Right lobe of liver (tissue), 6 donors: ENCODE data around the gene SOBP. TPM values are rescaled to one million over a fixed set of nuclear protein-coding genes. Genes with fewer than 3 reads are reported as not detected.

ENCODE experiments used
- ATAC-seq, 4 donors: fragments of 200-7000 bp; cut with Tn5 transposase; one replicate each; pipeline ENCODE4 v1.9.1; 2020; ENCODE audit warnings: mild to moderate bottlenecking in 4 of 4, moderate library complexity in 4 of 4
- DNase-seq, 3 donors: peaks; one replicate each; pipeline ENCODE4 v3.0.0-alpha.2; 2020
- H3K27ac ChIP-seq, 3 donors: fragments of 200-600 bp; one replicate each; pipeline ENCODE4 v1.8.0; 2022
- H3K27me3 ChIP-seq, 2 donors: fragments of 200-600 bp; one replicate each; pipeline ENCODE4 v1.8.0; 2022
- H3K36me3 ChIP-seq, 4 donors: fragments of 200-600 bp; sonication (generic) in 1 of 4; one replicate each; pipeline versions ENCODE4 v1.5.1 to v1.8.0; 2017 to 2022; ENCODE audit warnings: control low read depth in 1 of 4
- H3K4me1 ChIP-seq, 4 donors: fragments of 200-600 bp; sonication (generic) in 1 of 4; one replicate each; pipeline versions ENCODE4 v1.5.1 to v1.8.0; 2017 to 2022; ENCODE audit warnings: control low read depth in 1 of 4
- H3K4me3 ChIP-seq, 3 donors: fragments of 200-600 bp; one replicate each; pipeline ENCODE4 v1.8.0; 2022
- H3K9me3 ChIP-seq, 4 donors: fragments of 200-600 bp; sonication (generic) in 1 of 4; one replicate each; pipeline versions ENCODE4 v1.5.1 to v1.8.0; 2017 to 2022; ENCODE audit warnings: control low read depth in 1 of 4
- CTCF ChIP-seq, 4 donors: fragments of 200-600 bp in 3 of 4; fragments of 450-650 bp in 1 of 4; IDR thresholded peaks; one replicate each; pipeline versions ENCODE4 v1.5.1 to v1.8.0; 2016 to 2022; ENCODE audit warnings: antibody characterized with exemption in 4 of 4, mild to moderate bottlenecking in 2 of 4
- POLR2A ChIP-seq: fragments of 450-650 bp; IDR thresholded peaks from one replicate; pipeline ENCODE4 v1.6.1; 2017; ENCODE audit warnings: antibody characterized with exemption, mild to moderate bottlenecking
- WGBS: methylation state at CpG from one replicate; pipeline ENCODE4 v1.1.6; 2018; ENCODE audit warnings: low coverage, low lambda C conversion rate; ENCODE audit not compliant: insufficient coverage; ENCODE audit errors: missing lambda C conversion rate; 5-methylcytosine and 5-hydroxymethylcytosine counted together
- intact Hi-C, 2 donors: fragments of 100-400 bp; cut with DNase I; formaldehyde crosslinking; loops; one replicate each; pipeline versions ENCODE4 v1.11.2 to v1.14.1; 2022
- total RNA-seq, 6 experiments: library from RNA; depleted of rRNA in 2 of 6; stranded (reverse); fragments of >200 nt in 2 of 6; fragmentation: NEBNext Ultra II Directional in 3 of 6; extraction: Animal tissue kit (Norgen Biotek cat#: 25700) in 3 of 6; gene quantifications; one replicate each; pipeline versions ENCODE4 v1.1.0 to v1.2.4, GENCODE V29; 2016 to 2023
- donor health status: DM: no; HTN: yes; CAD: no.
- donor health status: DM: no; HTN: no; CAD: no.
- donor health status: DM: no; HTN: no; CAD: no.
- donor health status: DM: no; HTN: yes; CAD: no.
- donor health status: DM: no; HTN: yes; CAD: no.

SOBP gene
- total RNA-seq, 6 experiments from 2014 or later = 1.3 to 3.5 (median 1.6) TPM

- no peak overlapping the region for H3K27ac ChIP-seq
- TF ChIP-seq POLR2A (no peak), CTCF (IDR thresholded peaks at IDR 0.05) (no peak)
- H3K4me3 ChIP-seq = no peak overlapping the region
- no peak for ATAC-seq
- intact Hi-C loops = no loop called here
- no peak for DNase-seq
- no peaks in the 10 kb centered on the region for H3K9me3 ChIP-seq
- H3K27me3 ChIP-seq = no peaks in the 10 kb centered on the region
- WGBS = 91% methylated on average over 6 of the region's 6 CpGs
- H3K36me3 ChIP-seq = no peaks in the 10 kb centered on the region
- no peaks in the 10 kb centered on the region for H3K4me1 ChIP-seq
Measured at GRCh38 chr6:107621229-107621937, 131.5 kb downstream of the SOBP start.

DNA sequence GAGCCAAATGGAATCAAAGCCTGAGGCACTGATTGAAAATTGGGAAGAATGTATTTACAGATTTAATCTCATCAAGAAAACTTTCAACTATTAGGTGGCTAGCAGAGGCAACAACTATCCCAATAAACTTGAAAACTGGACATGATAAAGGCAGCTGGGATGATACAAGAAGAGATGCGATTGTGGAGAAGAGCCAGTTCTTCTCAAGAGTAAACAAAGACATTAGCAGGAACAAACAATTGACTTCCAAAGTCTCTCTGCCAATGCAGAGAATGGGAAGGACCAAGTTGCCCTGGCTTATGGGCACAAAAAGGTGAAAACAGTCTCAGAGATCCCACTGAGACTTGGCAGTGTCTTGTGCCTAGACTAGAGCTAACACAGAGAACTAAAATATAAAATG, 132.4 kb downstream of the SOBP start:
- TF ChIP-seq POLR2A (no peak), CTCF (IDR thresholded peaks at IDR 0.05) (no peak)
- H3K36me3 ChIP-seq = no peaks in the 10 kb centered on the region
- H3K27me3 ChIP-seq = no peaks in the 10 kb centered on the region
- DNase-seq (no peak), ATAC-seq (peak; percentile 53 to 79 (median 62))
- H3K9me3 ChIP-seq = no peaks in the 10 kb centered on the region
- WGBS = 54% methylated on average over 1 of the region's 1 CpG
- H3K27ac ChIP-seq = no peak overlapping the region
- intact Hi-C loops = no loop called here
- H3K4me1 ChIP-seq = no peaks in the 10 kb centered on the region
- no peak overlapping the region for H3K4me3 ChIP-seq

- Histone ChIP-seq H3K4me3 (no peak overlapping the region), H3K27me3 (no peaks in the 10 kb centered on the region), H3K9me3 (no peaks in the 10 kb centered on the region), H3K36me3 (no peaks in the 10 kb centered on the region), H3K4me1 (no peaks in the 10 kb centered on the region), H3K27ac (no peak overlapping the region)
- TF ChIP-seq POLR2A = no peak
- TF ChIP-seq CTCF (IDR thresholded peaks at IDR 0.05) = no peak
- intact Hi-C loops = no loop called here
- WGBS = 81% methylated on average over 3 of the region's 3 CpGs
- ATAC-seq = no peak
- no peak for DNase-seq
Measured at GRCh38 chr6:107624050-107624449, 134.1 kb downstream of the SOBP start.

DNA sequence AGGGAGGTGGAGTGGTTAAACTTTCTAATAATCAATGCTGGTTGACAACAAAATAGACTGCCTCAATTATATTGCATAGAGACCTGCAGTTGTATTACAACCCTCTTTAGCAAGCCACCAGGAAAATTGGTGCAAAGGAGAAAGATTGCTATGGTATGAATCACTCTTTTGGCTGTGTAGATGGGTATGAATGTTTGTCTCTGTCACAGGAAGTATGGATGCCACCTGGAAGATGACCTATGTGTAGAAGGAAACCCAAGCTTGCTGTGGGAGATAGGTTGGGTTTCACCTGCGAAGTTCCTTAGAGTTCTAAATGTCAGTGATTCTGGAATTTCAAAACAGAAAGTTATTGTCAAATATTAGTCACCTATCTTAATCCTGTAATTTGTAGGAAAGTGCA, 134.6 kb downstream of the SOBP start:
- Histone ChIP-seq H3K36me3 (no peaks in the 10 kb centered on the region), H3K9me3 (no peaks in the 10 kb centered on the region), H3K4me3 (no peak overlapping the region), H3K4me1 (no peaks in the 10 kb centered on the region), H3K27ac (no peak overlapping the region), H3K27me3 (no peaks in the 10 kb centered on the region)
- no peak for DNase-seq
- WGBS = 62% methylated on average over 1 of the region's 1 CpG
- TF ChIP-seq POLR2A = no peak
- no peak for TF ChIP-seq CTCF (IDR thresholded peaks at IDR 0.05)
- intact Hi-C loops = no loop called here
- peak in 1 of 4 donors; percentile 64 for ATAC-seq

GRCh38 chr6:107625264-107625663, 135.3 kb downstream of the SOBP start:
- Histone ChIP-seq H3K27ac (no peak overlapping the region), H3K4me1 (no peaks in the 10 kb centered on the region), H3K36me3 (no peaks in the 10 kb centered on the region), H3K9me3 (no peaks in the 10 kb centered on the region), H3K4me3 (no peak overlapping the region), H3K27me3 (no peaks in the 10 kb centered on the region)
- intact Hi-C loops = no loop called here
- TF ChIP-seq POLR2A (no peak), CTCF (IDR thresholded peaks at IDR 0.05) (no peak)
- no CpG with 5 or more reads among the region's 1 CpG for WGBS
- DNase-seq (no peak), ATAC-seq (no peak)
